ENCODE data around the gene RXRA. TPM values are rescaled to one million over a fixed set of nuclear protein-coding genes. Genes with fewer than 3 reads are reported as not detected.

RXRA gene
- total and polyA plus RNA-seq, 2 of the 4 experiments (the other 2 are of a cell fraction): 7.5 to 17.9 TPM

DNA sequence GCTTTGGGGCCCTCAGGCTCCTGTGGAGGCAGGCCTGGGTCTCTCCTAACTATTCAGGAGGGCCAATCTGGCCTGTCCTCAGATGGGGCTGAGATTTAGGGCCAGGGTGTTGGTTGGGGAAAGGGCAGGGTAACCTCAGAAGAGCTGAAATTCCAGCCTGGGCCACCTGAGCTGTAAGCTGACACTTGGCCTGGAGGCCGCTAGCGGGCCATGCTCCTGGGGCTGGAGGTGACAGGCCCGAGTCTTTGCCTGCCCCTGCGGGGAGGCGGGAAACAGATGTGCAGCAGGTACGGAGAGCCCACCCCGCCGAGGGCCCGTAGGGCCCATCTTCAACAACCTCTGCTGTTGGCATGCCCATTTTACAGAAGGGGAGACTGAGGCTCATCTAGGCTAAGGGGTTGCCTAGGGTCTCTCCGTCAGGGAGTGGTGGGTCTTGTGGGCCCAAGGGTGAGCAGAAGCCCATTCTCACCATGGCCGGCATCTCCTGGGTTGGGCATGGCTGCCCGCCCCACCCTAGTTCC, 69.5 kb downstream of the RXRA start:
- H3K4me1 ChIP-seq (ENCODE audit: control insufficient read depth, insufficient read depth, low read length): no peaks in the 10 kb centered on the region
- peaks cover 5% of the 10 kb centered on the region for H3K9me3 ChIP-seq (ENCODE audit: control insufficient read depth, insufficient read depth, low read length)
- DNase-seq: no peak
- no peak overlapping the region for H3K23ac ChIP-seq (ENCODE audit: low read depth, low read length)
- H3K9me1 ChIP-seq (ENCODE audit: insufficient read depth, low read length): no peaks in the 10 kb centered on the region
- no peak overlapping the region for H2AK9ac ChIP-seq (replicated peaks; ENCODE audit: low read depth, low read length, poor library complexity)
- H3K4me2 ChIP-seq (ENCODE audit: low read depth, low read length): no peak overlapping the region
- no peak overlapping the region for H3K4me3 ChIP-seq (ENCODE audit: insufficient read depth, low read depth, low read length)
- ChIA-PET POLR2A (ENCODE audit: unreplicated experiment) (no interaction called here), CTCF (no interaction called here)
- no peak for ATAC-seq (ENCODE audit: low read depth)
- H3K27ac ChIP-seq (ENCODE audit: insufficient read depth, low read length): no peak overlapping the region
- dilution Hi-C loops (cut with HindIII; ENCODE audit: low sequenced_read_pairs, unreplicated experiment) (no loop called here), in situ Hi-C loops (cut with MboI; ENCODE audit: low sequenced_read_pairs) (no loop called here), intact Hi-C loops (cut with micrococcal nuclease) (no loop called here)
- no peak overlapping the region for H3K56ac ChIP-seq (ENCODE audit: extremely low read depth, insufficient read depth, low read length)
- H4K91ac ChIP-seq (ENCODE audit: insufficient read depth, low read depth, low read length): no peak overlapping the region
- TF ChIP-seq CHD1 (IDR thresholded peaks at IDR 0.05; ENCODE audit: low read depth, low read length) (no peak), RAD21 (IDR thresholded peaks at IDR 0.05; ENCODE audit: low read length) (no peak), FOS (IDR thresholded peaks at IDR 0.05; ENCODE audit: low read depth, low read length) (no peak), BHLHE40 (IDR thresholded peaks at IDR 0.05; ENCODE audit: low read depth, low read length) (no peak), MXI1 (IDR thresholded peaks at IDR 0.05; ENCODE audit: borderline replicate concordance, low read depth, low read length) (no peak), RCOR1 (IDR thresholded peaks at IDR 0.05; ENCODE audit: insufficient replicate concordance, low read length) (no peak), RFX5 (IDR thresholded peaks at IDR 0.05; ENCODE audit: low read depth, low read length) (no peak)
- TF ChIP-seq, protein P1, sequence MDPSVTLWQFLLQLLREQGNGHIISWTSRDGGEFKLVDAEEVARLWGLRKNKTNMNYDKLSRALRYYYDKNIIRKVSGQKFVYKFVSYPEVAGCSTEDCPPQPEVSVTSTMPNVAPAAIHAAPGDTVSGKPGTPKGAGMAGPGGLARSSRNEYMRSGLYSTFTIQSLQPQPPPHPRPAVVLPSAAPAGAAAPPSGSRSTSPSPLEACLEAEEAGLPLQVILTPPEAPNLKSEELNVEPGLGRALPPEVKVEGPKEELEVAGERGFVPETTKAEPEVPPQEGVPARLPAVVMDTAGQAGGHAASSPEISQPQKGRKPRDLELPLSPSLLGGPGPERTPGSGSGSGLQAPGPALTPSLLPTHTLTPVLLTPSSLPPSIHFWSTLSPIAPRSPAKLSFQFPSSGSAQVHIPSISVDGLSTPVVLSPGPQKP (IDR thresholded peaks at IDR 0.05; ENCODE audit: borderline replicate concordance, low read depth, low read length): no peak
- H3K27me3 ChIP-seq (ENCODE audit: control insufficient read depth, insufficient read depth, low read length): no peaks in the 10 kb centered on the region
- H4K5ac ChIP-seq (ENCODE audit: low read depth, low read length): no peak overlapping the region
- peaks cover 3% of the 10 kb centered on the region; the same call in 1 of the 2 replicates for H3K36me3 ChIP-seq (ENCODE audit: control insufficient read depth, insufficient read depth, low read length)
- H3K14ac ChIP-seq (replicated peaks; ENCODE audit: low read depth, low read length): no peak overlapping the region
- no peak overlapping the region for H2BK15ac ChIP-seq (ENCODE audit: low read depth, low read length)
- peaks cover 100% of the 10 kb centered on the region for H4K20me1 ChIP-seq (ENCODE audit: insufficient read depth, low read length)
- H2BK20ac ChIP-seq (ENCODE audit: low read depth, low read length): no peak overlapping the region
- H2AK5ac ChIP-seq (ENCODE audit: low read depth, low read length): no peak overlapping the region
- H3K9ac ChIP-seq (ENCODE audit: low read depth, low read length): no peak overlapping the region
- H2AFZ ChIP-seq (replicated peaks; ENCODE audit: low read length, poor library complexity): no peak overlapping the region
- 89% methylated on average over 3 of the region's 12 CpGs; no CpG with 5 or more reads in 1 of the 2 experiments for WGBS, 2 experiments (ENCODE audit: extremely low coverage in 2 of 2, insufficient read length in 1 of 2)
- H3K79me1 ChIP-seq (ENCODE audit: low read depth in 1 of 2, low read length in 2 of 2): peaks cover 13 to 93% of the 10 kb centered on the region in 2 experiments
- H3K4ac ChIP-seq (ENCODE audit: low read depth, low read length): no peak overlapping the region
- no peak overlapping the region for H3K18ac ChIP-seq (ENCODE audit: low read depth, low read length)
- BruUV-seq (replicated peaks): no TSS peak
- H4K8ac ChIP-seq (ENCODE audit: low read depth in 2 of 2, low read length in 2 of 2): no peak overlapping the region
- no peak overlapping the region for H2BK120ac ChIP-seq (ENCODE audit: low read depth, low read length)
- H2BK5ac ChIP-seq (ENCODE audit: low read depth, low read length, poor library complexity, severe bottlenecking): no peak overlapping the region
